Measurements from ENCODE around the gene FAM107B.
"Not testable (repeated sequence)": the region's sequence is repeated elsewhere in the genome, so short reads cannot be mapped to it uniquely, and the experiment has no call there.

FAM107B gene

GRCh38 chr10:14592026-14592425 lies 182.7 kb downstream of the FAM107B start:
- Mint-ChIP-seq H3K9me3 (no peaks in the 10 kb centered on the region), H3K27ac (no peak overlapping the region), H3K4me1 (peaks cover 80% of the 10 kb centered on the region), H3K27me3 (no peaks in the 10 kb centered on the region), H3K4me3 (no peak overlapping the region)
- DNase-seq (no peak), ATAC-seq (no peak)

DNA sequence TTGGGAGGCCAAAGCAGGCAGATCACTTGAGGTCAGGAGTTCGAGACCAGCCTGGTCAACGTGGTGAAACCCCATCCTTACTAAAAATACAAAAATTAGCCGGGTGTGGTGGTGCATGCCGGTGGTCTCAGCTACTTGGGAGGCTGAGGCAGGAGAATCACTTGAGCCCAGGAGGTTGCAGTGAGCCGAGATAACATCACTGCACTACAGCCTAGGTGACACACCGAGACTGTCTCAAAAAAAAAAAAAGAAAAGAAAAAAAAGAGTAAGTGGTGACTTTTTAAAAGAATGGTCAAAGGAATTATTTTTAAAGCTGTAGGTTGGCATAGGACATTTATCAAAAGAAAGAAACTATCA lies 185.8 kb downstream of the FAM107B start:
- peaks cover 89% of the 10 kb centered on the region for H3K4me1 Mint-ChIP-seq
- peak overlapping the region; percentile 76 to 83 for H3K4me3 Mint-ChIP-seq
- not testable (repeated sequence) for H3K27me3 Mint-ChIP-seq, H3K9me3 Mint-ChIP-seq, DNase-seq, ATAC-seq
- peak overlapping the region; percentile 95 for H3K27ac Mint-ChIP-seq

DNA sequence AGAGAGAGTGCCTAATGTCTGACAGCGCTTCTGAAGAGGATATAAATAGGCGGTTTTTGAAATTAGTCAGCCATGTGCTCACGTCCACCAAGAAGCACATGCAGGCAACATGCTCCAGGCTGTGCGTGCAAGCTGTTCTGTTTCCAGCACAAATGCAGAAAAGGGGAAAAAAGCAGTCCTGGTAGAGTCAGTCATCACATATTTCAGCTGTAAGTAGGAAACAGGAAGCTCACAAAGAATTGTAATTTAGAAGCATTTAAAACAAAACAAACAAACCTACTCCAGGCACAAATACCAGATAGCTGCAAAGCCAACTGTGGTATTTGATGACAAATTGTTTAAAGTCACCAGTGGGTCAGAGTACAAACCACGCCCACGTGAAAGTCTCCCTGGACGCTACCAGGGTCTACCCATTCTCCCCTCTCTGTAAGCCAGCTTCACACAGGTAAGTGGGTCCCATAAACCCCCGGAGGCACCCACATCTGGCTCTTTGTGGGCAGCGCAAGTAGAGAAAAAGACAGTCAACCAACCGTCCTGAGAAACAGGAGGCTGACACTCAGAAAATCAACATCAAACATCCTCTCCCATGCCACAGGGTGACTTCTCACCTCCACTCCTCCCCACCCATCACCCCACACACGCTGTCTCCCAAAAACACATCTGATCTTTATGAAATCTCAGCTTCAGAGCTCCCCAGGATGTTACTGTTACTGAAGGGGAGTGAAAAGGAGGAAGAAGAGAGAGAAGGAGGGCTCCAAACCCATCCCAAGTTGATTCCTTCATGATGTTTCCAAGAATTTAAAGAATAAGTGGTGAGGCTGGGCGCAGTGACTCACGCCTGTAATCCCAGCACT lies 186.4 kb downstream of the FAM107B start:
- Mint-ChIP-seq H3K27ac (peak overlapping the region; percentile 95), H3K9me3 (no peaks in the 10 kb centered on the region), H3K4me1 (peaks cover 95% of the 10 kb centered on the region), H3K4me3 (peak overlapping the region; percentile 76 to 83), H3K27me3 (no peaks in the 10 kb centered on the region)
- peak; percentile 80 for ATAC-seq
- DNase-seq: peak in 1 of 2 donors; percentile 66

DNA sequence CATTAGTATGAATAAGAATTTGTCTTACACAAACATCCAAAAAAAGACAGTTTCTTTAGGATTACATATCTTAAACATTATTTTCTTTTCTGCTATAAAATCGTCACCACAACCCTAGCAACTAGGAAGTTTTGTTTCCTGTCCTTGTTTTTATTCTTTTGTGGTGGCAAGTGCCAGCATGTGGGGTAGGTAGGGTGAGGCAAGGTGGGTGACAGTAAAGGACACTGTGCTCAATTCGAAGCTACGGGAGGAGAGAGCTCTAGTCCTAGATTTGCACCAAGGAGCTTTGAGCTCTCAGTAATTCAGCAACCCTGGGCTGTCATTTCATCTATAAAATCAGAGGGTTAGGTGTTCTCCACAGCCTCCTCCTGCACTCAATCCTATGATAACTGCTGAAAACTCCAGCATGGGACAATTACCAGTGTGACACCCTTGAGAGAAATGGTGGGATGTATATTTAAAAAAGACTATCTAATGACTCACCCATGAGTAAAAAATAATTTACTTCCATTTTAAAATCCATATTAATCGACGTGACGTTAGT lies 187.1 kb downstream of the FAM107B start:
- ATAC-seq: no peak
- no peaks in the 10 kb centered on the region for H3K27me3 Mint-ChIP-seq
- peak overlapping the region; percentile 19 to 95 for H3K27ac Mint-ChIP-seq
- no peak for DNase-seq
- H3K9me3 Mint-ChIP-seq: no peaks in the 10 kb centered on the region
- peaks cover 100% of the 10 kb centered on the region for H3K4me1 Mint-ChIP-seq
- H3K4me3 Mint-ChIP-seq: peak overlapping the region; percentile 76 to 83

DNA sequence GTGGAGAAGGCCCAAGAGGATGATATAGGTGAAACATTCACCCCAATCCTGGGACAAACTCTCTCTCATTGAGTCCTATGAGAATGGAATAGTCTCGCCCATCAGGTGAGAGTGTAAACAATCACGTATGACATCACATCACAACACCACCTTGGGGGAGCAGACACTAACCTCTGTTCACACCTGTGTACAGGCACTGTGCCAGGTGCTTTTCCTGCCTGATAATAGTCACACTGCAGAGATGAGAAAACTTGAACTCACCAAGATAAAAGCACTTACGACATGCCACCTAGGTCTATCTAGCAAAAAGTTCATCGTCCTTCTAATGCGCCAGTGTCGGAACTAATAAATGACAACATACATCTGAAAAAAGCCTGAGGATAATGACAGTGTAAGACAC lies 187.8 kb downstream of the FAM107B start:
- no peak for ATAC-seq
- H3K4me1 Mint-ChIP-seq: peaks cover 100% of the 10 kb centered on the region
- no peaks in the 10 kb centered on the region for H3K9me3 Mint-ChIP-seq
- peak overlapping the region; percentile 29 to 76 for H3K4me3 Mint-ChIP-seq
- H3K27me3 Mint-ChIP-seq: no peaks in the 10 kb centered on the region
- H3K27ac Mint-ChIP-seq: peak overlapping the region; percentile 59 to 89
- DNase-seq: no peak

- Mint-ChIP-seq H3K27me3 (no peaks in the 10 kb centered on the region), H3K4me1 (peaks cover 96% of the 10 kb centered on the region), H3K9me3 (no peaks in the 10 kb centered on the region), H3K4me3 (peak overlapping the region; percentile 70 to 87), H3K27ac (peak overlapping the region; percentile 49 to 96)
- peak; percentile 9 for ATAC-seq
- no peak for DNase-seq
These were observed 189.2 kb downstream of the FAM107B start for GRCh38 chr10:14585287-14586193.

- peak; percentile 17 for ATAC-seq
These were observed 190.0 kb downstream of the FAM107B start for GRCh38 chr10:14584661-14585060.

DNA sequence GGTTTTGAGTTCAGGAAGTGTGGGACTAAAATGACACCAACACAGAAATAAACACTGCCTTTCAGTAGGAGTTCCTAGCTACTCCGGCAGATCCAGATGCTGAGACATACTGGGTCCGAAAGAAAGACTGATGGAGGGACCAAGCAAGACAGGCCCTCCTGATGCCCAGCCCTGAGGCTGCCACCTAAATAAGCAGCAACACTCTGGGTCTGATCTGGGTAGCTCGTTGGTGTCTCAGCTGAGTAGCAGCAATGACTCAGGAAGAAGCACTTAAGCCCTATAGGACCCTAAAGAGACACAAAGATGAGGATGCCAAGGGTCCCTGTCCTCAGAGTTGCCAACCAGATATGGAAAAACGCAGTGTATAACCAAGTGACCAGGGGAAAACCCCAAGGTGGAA lies 190.7 kb downstream of the FAM107B start:
- DNase-seq: no peak
- Mint-ChIP-seq H3K27ac (peak overlapping the region; percentile 41 to 87), H3K4me1 (peaks cover 90% of the 10 kb centered on the region), H3K4me3 (peak overlapping the region; percentile 70 to 87), H3K27me3 (no peaks in the 10 kb centered on the region), H3K9me3 (no peaks in the 10 kb centered on the region)
- ATAC-seq: peak; percentile 36

More at GRCh38 chr10:14584661-14585060, 190.0 kb downstream of the FAM107B start:
- H3K4me3 Mint-ChIP-seq: peak overlapping the region; percentile 70 to 87
- peak; percentile 50 to 53 for DNase-seq
- peak overlapping the region; percentile 40 to 96 for H3K27ac Mint-ChIP-seq
- H3K27me3 Mint-ChIP-seq: no peaks in the 10 kb centered on the region
- no peaks in the 10 kb centered on the region for H3K9me3 Mint-ChIP-seq
- peaks cover 96% of the 10 kb centered on the region for H3K4me1 Mint-ChIP-seq

- peak overlapping the region; percentile 70 to 87 for H3K4me3 Mint-ChIP-seq
- DNase-seq (peak; percentile 68 to 83), ATAC-seq (peak; percentile 85)
- no peaks in the 10 kb centered on the region for H3K9me3 Mint-ChIP-seq
- H3K27me3 Mint-ChIP-seq: no peaks in the 10 kb centered on the region
- peaks cover 86% of the 10 kb centered on the region for H3K4me1 Mint-ChIP-seq
- peak overlapping the region; percentile 15 to 86 for H3K27ac Mint-ChIP-seq
These were observed 191.4 kb downstream of the FAM107B start for GRCh38 chr10:14583252-14583651.

GRCh38 chr10:14581553-14582321 lies 193.0 kb downstream of the FAM107B start:
- Mint-ChIP-seq H3K9me3 (no peaks in the 10 kb centered on the region), H3K27me3 (no peaks in the 10 kb centered on the region), H3K4me3 (no peak overlapping the region), H3K4me1 (peaks cover 79% of the 10 kb centered on the region), H3K27ac (no peak overlapping the region)
- DNase-seq (no peak), ATAC-seq (no peak)

DNA sequence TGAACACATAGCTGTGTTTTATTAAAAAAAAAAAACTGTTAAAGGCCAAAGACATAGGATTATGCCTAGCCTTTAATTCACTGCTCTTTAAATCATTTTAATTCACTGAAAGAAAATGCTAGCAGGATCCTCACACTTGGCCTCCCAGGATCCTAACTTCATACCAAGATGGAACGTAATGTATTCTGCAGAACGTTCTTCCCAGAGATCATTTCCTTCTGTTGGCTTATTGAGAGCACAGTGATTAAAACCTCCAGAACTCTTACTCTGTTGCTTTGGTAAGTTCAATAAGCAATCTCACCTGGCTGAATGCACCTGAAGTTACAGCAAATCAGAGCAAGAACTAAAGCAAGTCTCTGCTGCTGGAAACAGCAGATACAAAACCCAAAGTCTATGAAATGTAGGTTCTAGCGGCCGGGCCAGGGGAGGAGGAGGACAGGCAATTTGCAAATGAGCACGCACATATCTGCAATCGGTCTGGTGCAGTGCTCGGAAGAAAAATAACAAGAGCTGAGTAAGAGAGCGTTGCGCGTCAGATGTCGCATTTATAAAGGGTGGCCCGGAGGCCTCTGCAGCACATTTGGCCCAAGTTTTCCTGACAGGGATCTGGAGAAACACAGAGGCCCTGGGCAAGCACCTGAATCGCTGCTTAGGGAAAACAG lies 193.9 kb downstream of the FAM107B start:
- Mint-ChIP-seq H3K27me3 (no peaks in the 10 kb centered on the region), H3K4me1 (peaks cover 78% of the 10 kb centered on the region), H3K27ac (peak overlapping the region; percentile 29 to 57), H3K4me3 (no peak overlapping the region), H3K9me3 (no peaks in the 10 kb centered on the region)
- no peak for ATAC-seq
- no peak for DNase-seq

DNA sequence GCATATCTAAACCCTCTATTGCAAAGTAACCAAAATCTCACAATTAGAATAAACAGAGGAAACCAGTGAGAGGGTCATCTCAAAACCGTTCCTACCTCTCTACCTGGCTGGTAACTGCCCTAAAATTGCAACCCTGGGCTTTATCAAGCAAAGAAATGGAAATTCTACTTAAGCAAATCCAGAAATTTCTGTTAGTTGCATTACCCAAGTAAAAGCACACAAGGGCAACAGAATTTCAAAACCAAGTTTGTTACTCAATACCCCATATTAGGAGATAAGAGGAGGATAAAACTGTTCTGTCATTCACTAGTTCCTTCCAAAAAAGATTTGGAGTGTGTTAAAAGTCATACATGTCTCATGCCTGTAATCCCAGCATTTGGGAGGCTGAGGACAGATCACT lies 195.3 kb downstream of the FAM107B start:
- peaks cover 78% of the 10 kb centered on the region for H3K4me1 Mint-ChIP-seq
- H3K27me3 Mint-ChIP-seq: no peaks in the 10 kb centered on the region
- ATAC-seq (no peak), DNase-seq (no peak)
- no peak overlapping the region for H3K27ac Mint-ChIP-seq
- H3K4me3 Mint-ChIP-seq: no peak overlapping the region
- no peaks in the 10 kb centered on the region for H3K9me3 Mint-ChIP-seq

DNA sequence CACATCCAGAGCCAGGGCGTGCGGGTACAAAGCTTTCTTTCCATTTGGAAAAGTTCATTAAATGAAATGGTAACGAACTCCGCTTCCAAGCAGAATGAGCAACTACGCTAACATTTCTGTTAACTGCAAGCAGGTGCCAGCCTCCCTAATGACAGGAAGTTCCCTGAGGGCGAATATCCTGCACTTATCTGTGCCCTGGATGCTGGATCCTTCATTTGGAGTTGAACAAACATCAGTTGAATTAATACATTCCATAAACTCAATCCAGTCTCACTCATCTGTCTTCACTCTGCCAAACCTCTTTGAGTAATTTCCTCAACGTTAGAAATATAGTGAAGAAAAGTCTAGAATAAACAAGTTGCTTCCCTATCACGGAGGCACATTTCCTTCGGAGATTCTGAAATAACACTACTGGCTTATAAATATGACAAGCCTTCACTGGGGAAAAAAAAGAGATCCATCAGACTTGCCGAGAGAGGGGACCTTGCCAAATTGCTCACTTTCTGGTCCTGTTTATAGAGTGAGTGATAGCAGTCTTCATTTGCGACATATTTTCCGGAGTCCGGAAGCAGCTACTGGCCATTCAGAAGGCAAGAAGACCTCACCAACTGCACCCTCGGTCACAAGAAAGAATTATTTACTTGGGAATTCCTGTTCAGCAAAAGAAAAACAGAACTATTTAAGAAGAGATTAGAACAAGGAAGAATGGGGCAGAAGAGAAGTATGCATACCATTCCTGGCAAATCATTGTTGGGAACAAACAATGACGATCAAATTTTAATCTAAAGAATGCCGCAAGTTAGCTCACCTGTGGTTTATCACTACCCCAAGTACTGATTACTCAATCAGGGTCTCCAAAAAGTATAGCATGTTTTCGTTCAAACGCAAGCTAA lies 196.4 kb downstream of the FAM107B start:
- DNase-seq: no peak

DNA sequence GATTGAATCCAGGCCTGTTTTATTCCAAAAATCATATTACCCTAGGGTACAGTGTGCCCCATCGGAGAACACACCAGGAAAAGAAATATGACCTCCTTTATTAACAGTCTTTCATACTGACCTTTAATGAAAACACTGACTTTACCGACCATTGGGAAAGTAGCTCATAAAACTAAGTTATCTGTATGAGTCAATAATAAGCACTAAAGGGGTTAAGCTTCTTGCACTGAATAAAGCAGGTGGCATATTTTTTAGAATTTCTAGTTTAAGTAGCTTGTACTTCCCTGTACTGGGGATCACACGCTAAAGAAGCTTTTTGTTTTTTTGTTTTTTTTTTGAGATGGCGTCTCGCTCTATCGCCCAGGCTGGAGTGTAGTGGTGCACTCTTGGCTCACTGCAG lies 199.8 kb downstream of the FAM107B start:
- no peak for ATAC-seq
- Mint-ChIP-seq H3K27ac (peak overlapping the region in 1 of 2 donors; percentile 27), H3K4me1 (peaks cover 79% of the 10 kb centered on the region), H3K4me3 (no peak overlapping the region), H3K27me3 (no peaks in the 10 kb centered on the region), H3K9me3 (no peaks in the 10 kb centered on the region)
- no peak for DNase-seq

More for the DNA sequence above, 196.4 kb downstream of the FAM107B start:
- no peak for ATAC-seq
- Mint-ChIP-seq H3K27ac (no peak overlapping the region), H3K4me3 (no peak overlapping the region), H3K9me3 (no peaks in the 10 kb centered on the region), H3K4me1 (peaks cover 77% of the 10 kb centered on the region), H3K27me3 (no peaks in the 10 kb centered on the region)
